PC-3 (cell line): ENCODE results near the gene TM4SF4. TPM values are rescaled to one million over a fixed set of nuclear protein-coding genes. Genes with fewer than 3 reads are reported as not detected.

Experiments used
- ATAC-seq: fragments of 200-7000 bp; cut with Tn5 transposase; 2 replicates; pipeline ENCODE4 v1.9.1; 2020; ENCODE audit warnings: mild to moderate bottlenecking, moderate library complexity
- BruUV-seq: library from RNA; stranded (reverse); fragments of 400-500 nt; replicated peaks from 2 replicates; lab custom pipeline; 2021; lab: Mats Ljungman, UMichigan
- CTCF ChIA-PET: fragments of 300-600 bp; sonication (Branson Sonifier 250); formaldehyde crosslinking; loops from one replicate; lab custom pipeline; 2022; ENCODE audit warnings: antibody characterized with exemption; lab: Charles Lee
- POLR2A ChIA-PET: fragments of 300-600 bp; sonication (Branson Sonifier 250); formaldehyde crosslinking; loops from one replicate; lab custom pipeline; 2022; ENCODE audit warnings: antibody characterized with exemption; ENCODE audit not compliant: unreplicated experiment; lab: Charles Lee
- DNase-seq: peaks from one replicate; pipeline ENCODE4 v3.0.0-alpha.2; 2015
- H2AFZ ChIP-seq: fragments of 300-600 bp; sonication (generic); 2 replicates; pipeline ENCODE4 v1.6.0; 2016; ENCODE audit warnings: antibody characterized with exemption, low read length
- H3F3A ChIP-seq: fragments of 300-600 bp; sonication (generic); one replicate; pipeline ENCODE4 v1.6.0; 2017; ENCODE audit warnings: antibody characterized with exemption, low read length, control low read depth, mild to moderate bottlenecking; ENCODE audit not compliant: unreplicated experiment
- H3K27ac ChIP-seq: fragments of 300-600 bp; sonication (generic); 2 replicates; pipeline ENCODE4 v1.5.1; 2016; ENCODE audit warnings: mild to moderate bottlenecking, low read length
- H3K27me3 ChIP-seq: fragments of 300-600 bp; sonication (generic); 2 replicates; pipeline ENCODE4 v1.6.1; 2016; ENCODE audit warnings: low read length, mixed read lengths
- H3K36me3 ChIP-seq: fragments of 300-600 bp; sonication (generic); 2 replicates; pipeline ENCODE4 v1.6.1; 2016; ENCODE audit warnings: low read depth, mixed run types, low read length, mixed read lengths
- H3K4me1 ChIP-seq: fragments of 300-600 bp; sonication (generic); 2 replicates; pipeline ENCODE4 v1.5.1; 2016; ENCODE audit warnings: low read length; ENCODE audit not compliant: insufficient read depth
- H3K4me2 ChIP-seq: fragments of 300-600 bp; sonication (generic); 2 replicates; pipeline ENCODE4 v1.6.0; 2016; ENCODE audit warnings: low read length
- H3K4me3 ChIP-seq: fragments of 300-600 bp; sonication (generic); 2 replicates; pipeline ENCODE4 v1.5.1; 2016; ENCODE audit warnings: mild to moderate bottlenecking, low read length, mixed read lengths
- H3K79me2 ChIP-seq: fragments of 300-600 bp; sonication (generic); 2 replicates; pipeline ENCODE4 v1.6.1; 2017; ENCODE audit warnings: low read length, mixed read lengths
- H3K9ac ChIP-seq: fragments of 300-600 bp; sonication (generic); 2 replicates; pipeline ENCODE4 v1.6.0; 2016; ENCODE audit warnings: mild to moderate bottlenecking, low read length
- H3K9me2 ChIP-seq: fragments of 300-600 bp; sonication (generic); replicated peaks from 2 replicates; pipeline ENCODE4 v1.6.1; 2016; ENCODE audit warnings: mixed run types, low read length, mixed read lengths
- H3K9me3 ChIP-seq: fragments of 300-600 bp; sonication (generic); 2 replicates; pipeline ENCODE4 v1.6.1; 2016; ENCODE audit warnings: low read length, mixed read lengths
- H4K20me1 ChIP-seq: fragments of 300-600 bp; sonication (generic); 2 replicates; pipeline ENCODE4 v1.6.1; 2016; ENCODE audit warnings: low read length, mixed read lengths
- EZH2 ChIP-seq: fragments of 300-600 bp; sonication (generic); IDR thresholded peaks from one replicate; pipeline ENCODE4 v1.6.1; 2017; ENCODE audit warnings: antibody characterized with exemption, mild to moderate bottlenecking, low read length; ENCODE audit not compliant: unreplicated experiment
- EZH2phosphoT487 ChIP-seq: fragments of 300-600 bp; sonication (generic); IDR thresholded peaks from 2 replicates; pipeline ENCODE4 v1.6.1; 2018; ENCODE audit warnings: mild to moderate bottlenecking, antibody characterized with exemption, low read length, borderline replicate concordance
- intact Hi-C: fragments of 100-400 bp; cut with micrococcal nuclease; formaldehyde crosslinking; loops from 2 replicates; pipeline ENCODE4 v1.9.0; 2023
- total RNA-seq: library from RNA; depleted of rRNA; stranded (reverse); fragments of >200 nt; gene quantifications from 2 replicates; pipeline ENCODE4 v1.2.3, GENCODE V29; 2014
- TF ChIP-seq, protein P1 (sequence below): fragments of 300-600 bp; sonication (generic); conservative IDR thresholded peaks from 2 replicates; pipeline ENCODE4 v1.5.1; 2017; ENCODE audit warnings: antibody characterized with exemption, low read depth, mild to moderate bottlenecking, low read length

The TM4SF4 gene
- total RNA-seq, 1 experiment from 2014 or later: 0.40 TPM

GRCh38 chr3:149435996-149436885, 38.3 kb upstream of the TM4SF4 start:
- ChIA-PET POLR2A (no interaction called here), CTCF (no interaction called here)
- BruUV-seq: no TSS peak
- Histone ChIP-seq H3K27me3 (no peaks in the 10 kb centered on the region), H3K4me2 (no peak overlapping the region), H4K20me1 (no peaks in the 10 kb centered on the region), H3K4me1 (no peaks in the 10 kb centered on the region), H3K9me3 (no peaks in the 10 kb centered on the region), H2AFZ (no peak overlapping the region), H3K9ac (no peak overlapping the region), H3K4me3 (no peak overlapping the region), H3F3A (no peaks in the 10 kb centered on the region), H3K79me2 (no peaks in the 10 kb centered on the region), H3K36me3 (no peaks in the 10 kb centered on the region), H3K9me2 (no peaks in the 10 kb centered on the region), H3K27ac (no peak overlapping the region)
- intact Hi-C loops: no loop called here
- ATAC-seq (no peak), DNase-seq (no peak)
- TF ChIP-seq EZH2phosphoT487: no peak
- TF ChIP-seq EZH2: no peak
- TF ChIP-seq, protein P1, sequence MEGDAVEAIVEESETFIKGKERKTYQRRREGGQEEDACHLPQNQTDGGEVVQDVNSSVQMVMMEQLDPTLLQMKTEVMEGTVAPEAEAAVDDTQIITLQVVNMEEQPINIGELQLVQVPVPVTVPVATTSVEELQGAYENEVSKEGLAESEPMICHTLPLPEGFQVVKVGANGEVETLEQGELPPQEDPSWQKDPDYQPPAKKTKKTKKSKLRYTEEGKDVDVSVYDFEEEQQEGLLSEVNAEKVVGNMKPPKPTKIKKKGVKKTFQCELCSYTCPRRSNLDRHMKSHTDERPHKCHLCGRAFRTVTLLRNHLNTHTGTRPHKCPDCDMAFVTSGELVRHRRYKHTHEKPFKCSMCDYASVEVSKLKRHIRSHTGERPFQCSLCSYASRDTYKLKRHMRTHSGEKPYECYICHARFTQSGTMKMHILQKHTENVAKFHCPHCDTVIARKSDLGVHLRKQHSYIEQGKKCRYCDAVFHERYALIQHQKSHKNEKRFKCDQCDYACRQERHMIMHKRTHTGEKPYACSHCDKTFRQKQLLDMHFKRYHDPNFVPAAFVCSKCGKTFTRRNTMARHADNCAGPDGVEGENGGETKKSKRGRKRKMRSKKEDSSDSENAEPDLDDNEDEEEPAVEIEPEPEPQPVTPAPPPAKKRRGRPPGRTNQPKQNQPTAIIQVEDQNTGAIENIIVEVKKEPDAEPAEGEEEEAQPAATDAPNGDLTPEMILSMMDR: no peak

- H3K4me3 ChIP-seq: no peak overlapping the region
- H3F3A ChIP-seq: no peaks in the 10 kb centered on the region
- H3K9ac ChIP-seq: no peak overlapping the region
- no peaks in the 10 kb centered on the region for H4K20me1 ChIP-seq
- BruUV-seq: no TSS peak
- ATAC-seq: no peak
- TF ChIP-seq EZH2phosphoT487 (no peak), EZH2 (no peak)
- TF ChIP-seq, protein P1: no peak
- ChIA-PET CTCF (no interaction called here), POLR2A (no interaction called here)
- H3K27me3 ChIP-seq: no peaks in the 10 kb centered on the region
- no peaks in the 10 kb centered on the region for H3K4me1 ChIP-seq
- H2AFZ ChIP-seq: no peak overlapping the region
- no peaks in the 10 kb centered on the region for H3K79me2 ChIP-seq
- DNase-seq: no peak
- no peaks in the 10 kb centered on the region for H3K36me3 ChIP-seq
- no peaks in the 10 kb centered on the region for H3K9me2 ChIP-seq
- H3K9me3 ChIP-seq: no peaks in the 10 kb centered on the region
- intact Hi-C loops: no loop called here
- H3K27ac ChIP-seq: no peak overlapping the region
- H3K4me2 ChIP-seq: no peak overlapping the region
Measured at GRCh38 chr3:149437286-149437685, 37.2 kb upstream of the TM4SF4 start.

GRCh38 chr3:149437710-149438109, 36.8 kb upstream of the TM4SF4 start:
- no peak for TF ChIP-seq EZH2
- TF ChIP-seq, protein P1: no peak
- no peak for TF ChIP-seq EZH2phosphoT487
- Histone ChIP-seq H3F3A (no peaks in the 10 kb centered on the region), H3K4me3 (no peak overlapping the region), H3K27ac (no peak overlapping the region), H3K9ac (no peak overlapping the region), H3K4me2 (no peak overlapping the region), H2AFZ (no peak overlapping the region), H3K4me1 (peaks cover under 1% of the 10 kb centered on the region; the same call in 1 of the 2 replicates), H3K36me3 (no peaks in the 10 kb centered on the region), H3K9me2 (no peaks in the 10 kb centered on the region), H3K9me3 (no peaks in the 10 kb centered on the region), H3K27me3 (no peaks in the 10 kb centered on the region), H3K79me2 (no peaks in the 10 kb centered on the region), H4K20me1 (no peaks in the 10 kb centered on the region)
- DNase-seq (no peak), ATAC-seq (no peak)
- intact Hi-C loops: no loop called here
- no TSS peak for BruUV-seq
- ChIA-PET CTCF (no interaction called here), POLR2A (no interaction called here)
